Gastrocnemius medialis (tissue), 4 donors: Measurements from ENCODE around the gene PCDHGA3.
"Not testable (repeated sequence)": the region's sequence is repeated elsewhere in the genome, so short reads cannot be mapped to it uniquely, and the experiment has no call there.

ENCODE experiments used
- POLR2A ChIP-seq, 2 donors: fragments of 450-650 bp; IDR thresholded peaks; one replicate each; pipeline ENCODE4 v1.6.1; 2017; ENCODE audit warnings: antibody characterized with exemption in 2 of 2, mild to moderate bottlenecking in 2 of 2, moderate library complexity in 2 of 2
- TF ChIP-seq, protein P1 (sequence below), 5 experiments: fragments of 450-650 bp in 3 of 5; fragments of 200-600 bp in 2 of 5; sonication (generic) in 2 of 5; IDR thresholded peaks in 4 of 5; conservative IDR thresholded peaks in 1 of 5; 1 replicate in 4 of 5; 2 replicates in 1 of 5; pipeline ENCODE4 v1.5.1; 2016 to 2019; ENCODE audit warnings: antibody characterized with exemption in 5 of 5, mild to moderate bottlenecking in 3 of 5, moderate library complexity in 3 of 5

- TF ChIP-seq, protein P1, sequence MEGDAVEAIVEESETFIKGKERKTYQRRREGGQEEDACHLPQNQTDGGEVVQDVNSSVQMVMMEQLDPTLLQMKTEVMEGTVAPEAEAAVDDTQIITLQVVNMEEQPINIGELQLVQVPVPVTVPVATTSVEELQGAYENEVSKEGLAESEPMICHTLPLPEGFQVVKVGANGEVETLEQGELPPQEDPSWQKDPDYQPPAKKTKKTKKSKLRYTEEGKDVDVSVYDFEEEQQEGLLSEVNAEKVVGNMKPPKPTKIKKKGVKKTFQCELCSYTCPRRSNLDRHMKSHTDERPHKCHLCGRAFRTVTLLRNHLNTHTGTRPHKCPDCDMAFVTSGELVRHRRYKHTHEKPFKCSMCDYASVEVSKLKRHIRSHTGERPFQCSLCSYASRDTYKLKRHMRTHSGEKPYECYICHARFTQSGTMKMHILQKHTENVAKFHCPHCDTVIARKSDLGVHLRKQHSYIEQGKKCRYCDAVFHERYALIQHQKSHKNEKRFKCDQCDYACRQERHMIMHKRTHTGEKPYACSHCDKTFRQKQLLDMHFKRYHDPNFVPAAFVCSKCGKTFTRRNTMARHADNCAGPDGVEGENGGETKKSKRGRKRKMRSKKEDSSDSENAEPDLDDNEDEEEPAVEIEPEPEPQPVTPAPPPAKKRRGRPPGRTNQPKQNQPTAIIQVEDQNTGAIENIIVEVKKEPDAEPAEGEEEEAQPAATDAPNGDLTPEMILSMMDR (IDR thresholded peaks at IDR 0.05 in 4 of 5, conservative IDR thresholded peaks at IDR 0.05 in 1 of 5), result not testable (repeated sequence)
- not testable (repeated sequence) for TF ChIP-seq POLR2A (IDR thresholded peaks at IDR 0.05)
Measured at GRCh38 chr5:141394401-141395187, 51.0 kb downstream of the PCDHGA3 start.
